Transverse colon (tissue), 4 donors: Measurements from ENCODE around the gene HIVEP1. TPM values are rescaled to one million over a fixed set of nuclear protein-coding genes. Genes with fewer than 3 reads are reported as not detected.

Experiments
- DNase-seq: peaks from one replicate; pipeline ENCODE4 v3.0.0-alpha.2; 2019
- H3K27ac ChIP-seq, 4 donors: fragments of 200-600 bp; sonication (generic); 2 replicates each; pipeline ENCODE4 v1.5.1; 2016 to 2018; ENCODE audit warnings: inconsistent platforms in 4 of 4
- H3K27me3 ChIP-seq: fragments of 200-600 bp; sonication (generic); 2 replicates; pipeline ENCODE4 v1.5.1; 2017; ENCODE audit warnings: inconsistent platforms
- H3K36me3 ChIP-seq, 4 donors: fragments of 200-600 bp; sonication (generic); 2 replicates each; pipeline ENCODE4 v1.5.1; 2017 to 2019; ENCODE audit warnings: inconsistent platforms in 4 of 4
- H3K4me1 ChIP-seq, 4 donors: fragments of 200-600 bp; sonication (generic); 2 replicates each; pipeline ENCODE4 v1.5.1; 2017 to 2020; ENCODE audit warnings: inconsistent platforms in 4 of 4
- H3K4me3 ChIP-seq, 4 donors: fragments of 200-600 bp; sonication (generic); 1 replicate in 1 of 4; 2 replicates in 3 of 4; pipeline versions ENCODE4 v1.5.1 to v1.6.1; 2017 to 2019; ENCODE audit warnings: inconsistent platforms in 4 of 4
- H3K9me3 ChIP-seq, 2 donors: fragments of 200-600 bp; sonication (generic); 2 replicates each; pipeline ENCODE4 v1.5.1; 2017 to 2019; ENCODE audit warnings: inconsistent platforms in 2 of 2
- CTCF ChIP-seq, 5 experiments: fragments of 200-600 bp in 3 of 5; fragments of 450-650 bp in 2 of 5; sonication (generic) in 3 of 5; IDR thresholded peaks; 1 replicate in 2 of 5; 2 replicates in 3 of 5; pipeline ENCODE4 v1.5.1; 2016 to 2017; ENCODE audit warnings: antibody characterized with exemption in 5 of 5, inconsistent platforms in 3 of 5, mild to moderate bottlenecking in 2 of 5, moderate library complexity in 1 of 5
- EP300 ChIP-seq: sonication (generic); formaldehyde crosslinking; IDR thresholded peaks from one replicate; pipeline ENCODE4 v1.6.1; 2017; ENCODE audit warnings: antibody characterized with exemption, low read depth
- POLR2A ChIP-seq: fragments of 450-650 bp; IDR thresholded peaks from one replicate; pipeline ENCODE4 v1.6.1; 2016; ENCODE audit warnings: antibody characterized with exemption, mild to moderate bottlenecking, moderate library complexity
- POLR2AphosphoS5 ChIP-seq, 3 donors: sonication (generic); formaldehyde crosslinking; IDR thresholded peaks; one replicate each; pipeline ENCODE4 v1.6.1; 2016; ENCODE audit warnings: antibody characterized with exemption in 3 of 3
- WGBS, 2 donors: methylation state at CpG; one replicate each; pipeline ENCODE4 v1.1.5; 2018; ENCODE audit warnings: low coverage in 1 of 2; 5-methylcytosine and 5-hydroxymethylcytosine counted together
- in situ Hi-C, 4 donors: fragments of 200-750 bp; cut with MboI; loops; one replicate each; pipeline versions ENCODE4 v1.15.0 to v1.15.1; 2017; ENCODE audit warnings: low sequenced_read_pairs in 3 of 4, low pct_ligation_motif_present in 1 of 4, low pct_unique_long_range_greater_than_20kb in 1 of 4
- intact Hi-C: fragments of 100-400 bp; cut with DNase I; formaldehyde crosslinking; loops from one replicate; pipeline ENCODE4 v1.15.1; 2023; ENCODE audit warnings: low total_unique reads
- total RNA-seq, 4 donors: library from RNA; depleted of rRNA; stranded (reverse); fragments of >200 nt; gene quantifications; one replicate each; pipeline ENCODE4 v1.1.0, GENCODE V29; 2016

HIVEP1 gene
- total RNA-seq, 4 donors from 2014 or later = 18.9 to 90.9 (median 30.5) TPM

- in situ Hi-C loops = no loop called here
- no peak for DNase-seq
- Histone ChIP-seq H3K36me3 (no peaks in the 10 kb centered on the region), H3K27me3 (no peaks in the 10 kb centered on the region), H3K9me3 (no peaks in the 10 kb centered on the region), H3K4me1 (no peaks in the 10 kb centered on the region), H3K4me3 (no peak overlapping the region), H3K27ac (no peak overlapping the region)
- TF ChIP-seq POLR2AphosphoS5 (IDR thresholded peaks at IDR 0.05) = no peak
- TF ChIP-seq EP300 = no peak
- no peak for TF ChIP-seq CTCF (IDR thresholded peaks at IDR 0.05)
- no peak for TF ChIP-seq POLR2A
- WGBS, 2 donors = 79 to 91% methylated on average over 2 of the region's 2 CpGs
- intact Hi-C loops = no loop called here
Observed at GRCh38 chr6:11989386-11989785, 22.7 kb upstream of the HIVEP1 start.

- Histone ChIP-seq H3K9me3 (no peaks in the 10 kb centered on the region), H3K4me1 (no peaks in the 10 kb centered on the region), H3K27me3 (no peaks in the 10 kb centered on the region), H3K36me3 (no peaks in the 10 kb centered on the region), H3K27ac (no peak overlapping the region), H3K4me3 (no peak overlapping the region)
- 28 to 64% methylated on average over 2 of the region's 2 CpGs for WGBS, 2 donors
- intact Hi-C loops = no loop called here
- DNase-seq = no peak
- in situ Hi-C loops = no loop called here
- no peak for TF ChIP-seq CTCF (IDR thresholded peaks at IDR 0.05)
- TF ChIP-seq EP300 = no peak
- TF ChIP-seq POLR2A = no peak
- TF ChIP-seq POLR2AphosphoS5 (IDR thresholded peaks at IDR 0.05) = no peak
Observed at GRCh38 chr6:11992086-11992485, 20.0 kb upstream of the HIVEP1 start.

- in situ Hi-C loops = no loop called here
- no peak for TF ChIP-seq POLR2A
- no peak for TF ChIP-seq CTCF (IDR thresholded peaks at IDR 0.05)
- no peak for TF ChIP-seq EP300
- TF ChIP-seq POLR2AphosphoS5 (IDR thresholded peaks at IDR 0.05) = no peak
- Histone ChIP-seq H3K4me1 (no peaks in the 10 kb centered on the region), H3K9me3 (no peaks in the 10 kb centered on the region), H3K36me3 (no peaks in the 10 kb centered on the region), H3K27me3 (no peaks in the 10 kb centered on the region), H3K27ac (no peak overlapping the region), H3K4me3 (no peak overlapping the region)
- intact Hi-C loops = no loop called here
- 93% methylated on average over 4 of the region's 4 CpGs for WGBS, 2 donors
- DNase-seq = no peak
Observed at GRCh38 chr6:11994875-11995461, 17.1 kb upstream of the HIVEP1 start.

- Histone ChIP-seq H3K4me1 (no peaks in the 10 kb centered on the region), H3K36me3 (no peaks in the 10 kb centered on the region), H3K9me3 (no peaks in the 10 kb centered on the region), H3K27me3 (no peaks in the 10 kb centered on the region), H3K4me3 (no peak overlapping the region), H3K27ac (no peak overlapping the region)
- TF ChIP-seq POLR2A (no peak), POLR2AphosphoS5 (IDR thresholded peaks at IDR 0.05) (no peak), EP300 (no peak), CTCF (IDR thresholded peaks at IDR 0.05) (no peak)
- in situ Hi-C loops = no loop called here
- 57 to 71% methylated on average over 1 of the region's 1 CpG for WGBS, 2 donors
- intact Hi-C loops = no loop called here
- no peak for DNase-seq
Observed at GRCh38 chr6:11996751-11997150, 15.4 kb upstream of the HIVEP1 start.
